HG03196 (cell line): ENCODE measurements around the gene TMEM184A.

ENCODE experiments used
- ATAC-seq: cut with Tn5 transposase; IDR thresholded peaks from one replicate; pipeline ENCODE4 v1.9.1; 2021; ENCODE audit not compliant: unreplicated experiment

Gene TMEM184A

DNA sequence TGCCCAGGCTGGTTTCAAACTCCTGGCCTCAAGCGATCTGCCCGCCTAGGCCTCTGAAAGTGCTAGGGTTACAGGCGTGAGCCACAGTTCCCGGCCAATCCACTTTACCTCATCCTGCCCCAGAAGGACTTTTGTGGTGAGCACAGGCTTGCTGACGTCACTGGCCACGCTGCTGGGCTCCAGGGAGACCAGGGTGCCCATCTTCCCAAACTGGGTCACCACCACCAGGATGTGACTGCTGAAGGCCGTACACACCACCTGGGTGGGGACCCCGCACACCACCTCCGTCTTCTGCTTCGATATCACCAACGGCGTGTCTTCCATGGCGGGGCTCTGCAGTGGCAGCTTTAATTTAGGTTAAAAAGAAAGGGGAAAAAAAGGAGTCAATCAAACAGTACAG lies 13.0 kb upstream of the TMEM184A start:
- no peak for ATAC-seq

DNA sequence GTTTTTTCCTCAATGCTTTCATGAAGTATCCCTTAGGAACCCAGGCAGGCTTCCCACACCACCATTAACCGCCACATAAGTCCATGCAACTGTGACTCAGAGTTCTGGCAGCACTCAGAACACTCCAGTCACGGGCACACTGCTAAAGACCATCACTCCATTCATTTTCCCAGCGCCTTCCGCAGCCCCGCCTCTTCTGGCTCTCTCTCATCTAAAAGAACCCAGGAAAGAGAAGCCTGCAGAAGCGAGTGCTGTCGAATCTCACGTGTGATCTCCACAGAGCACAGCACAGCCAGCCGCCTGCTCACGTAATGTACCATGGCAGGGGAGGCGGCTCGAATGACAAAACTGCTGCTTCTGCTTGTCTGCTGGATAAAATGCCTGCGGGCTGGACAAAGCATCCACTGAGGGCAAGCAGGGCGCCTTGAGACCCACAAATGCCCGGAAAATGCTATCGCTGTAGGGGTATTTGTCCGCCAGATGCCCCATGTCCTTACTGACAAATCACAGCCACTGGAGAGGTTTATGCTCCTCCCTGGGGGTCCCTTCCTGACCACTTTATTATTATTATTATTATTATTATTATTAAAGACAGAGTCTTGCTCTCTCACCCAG lies 12.0 kb upstream of the TMEM184A start:
- no peak for ATAC-seq

GRCh38 chr7:1567049-1567771 lies 11.2 kb upstream of the TMEM184A start:
- no peak for ATAC-seq

GRCh38 chr7:1566687-1567048 lies 10.7 kb upstream of the TMEM184A start:
- no peak for ATAC-seq

DNA sequence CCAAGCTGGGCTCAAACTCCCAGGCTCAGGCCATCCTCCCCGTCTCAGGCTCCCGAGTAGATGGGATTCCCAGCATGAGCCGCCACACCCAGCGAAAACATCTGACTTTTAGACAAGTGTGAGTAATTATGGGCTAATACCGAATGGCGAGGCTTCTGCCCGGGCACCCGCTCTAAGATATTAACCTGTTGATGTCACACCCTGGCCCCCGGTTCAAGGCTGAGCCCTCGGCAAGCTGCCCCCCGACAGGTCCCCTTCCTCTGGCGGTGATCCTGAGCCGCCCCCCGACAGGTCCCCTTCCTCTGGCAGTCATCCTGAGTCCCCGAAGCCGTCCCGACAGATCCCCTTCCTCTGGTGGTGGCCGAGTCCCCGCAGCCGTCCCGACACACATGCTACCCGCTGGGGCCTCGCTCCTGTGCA lies 8.6 kb upstream of the TMEM184A start:
- no peak for ATAC-seq

DNA sequence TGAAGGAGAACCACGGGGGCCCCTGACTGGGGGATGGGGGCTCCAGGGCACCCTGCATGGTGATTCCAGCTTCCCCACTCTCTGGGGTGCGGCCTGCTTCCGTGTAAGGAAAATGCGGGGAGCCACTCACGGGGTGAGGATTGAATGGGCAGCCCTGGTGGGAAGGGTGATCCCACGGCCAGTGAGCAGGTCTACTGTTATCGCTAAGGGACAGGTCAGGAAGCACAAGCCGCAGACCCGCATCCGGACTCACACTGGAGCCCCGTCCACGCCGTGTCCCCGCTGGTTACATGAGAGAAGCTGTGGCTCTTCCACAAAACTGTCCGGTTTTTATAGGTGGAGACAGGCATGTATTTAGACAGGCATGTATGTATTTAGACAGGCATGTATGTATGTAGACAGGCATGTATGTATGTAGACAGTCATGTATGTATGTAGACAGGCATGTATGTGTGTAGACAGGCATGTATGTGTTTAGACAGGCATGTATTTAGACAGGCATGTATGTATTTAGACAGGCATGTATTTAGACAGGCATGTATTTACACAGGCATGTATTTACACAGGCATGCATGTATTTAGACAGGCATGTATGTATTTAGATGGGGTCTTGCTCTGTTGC lies 8.1 kb upstream of the TMEM184A start:
- ATAC-seq, result no peak

- ATAC-seq, result no peak
Observed at GRCh38 chr7:1562597-1563051, 6.6 kb upstream of the TMEM184A start.

DNA sequence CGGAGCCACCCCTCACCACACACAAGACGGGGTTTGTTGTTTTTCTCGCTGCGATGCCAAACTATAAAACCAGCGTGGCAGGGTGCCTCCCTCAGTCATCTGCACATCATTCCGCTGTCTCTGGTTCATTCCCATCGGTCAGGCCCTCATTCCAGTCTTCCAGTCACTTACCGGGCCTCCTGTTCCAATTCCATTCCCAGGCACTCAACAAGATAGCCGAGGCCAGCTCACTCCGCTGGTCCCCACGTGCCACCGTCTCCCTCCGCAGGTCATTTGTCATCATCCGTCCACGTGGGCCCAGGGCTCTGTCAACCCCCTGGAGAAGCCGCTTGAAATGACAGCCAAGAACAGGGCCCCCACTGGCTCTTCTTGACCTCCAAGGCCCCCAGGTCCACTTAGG lies 6.1 kb upstream of the TMEM184A start:
- ATAC-seq, result no peak

- no peak for ATAC-seq
Observed at GRCh38 chr7:1561036-1561940, 5.3 kb upstream of the TMEM184A start.

GRCh38 chr7:1560620-1561031 lies 4.6 kb upstream of the TMEM184A start:
- no peak for ATAC-seq

GRCh38 chr7:1559626-1560590 lies 3.9 kb upstream of the TMEM184A start:
- no peak for ATAC-seq

DNA sequence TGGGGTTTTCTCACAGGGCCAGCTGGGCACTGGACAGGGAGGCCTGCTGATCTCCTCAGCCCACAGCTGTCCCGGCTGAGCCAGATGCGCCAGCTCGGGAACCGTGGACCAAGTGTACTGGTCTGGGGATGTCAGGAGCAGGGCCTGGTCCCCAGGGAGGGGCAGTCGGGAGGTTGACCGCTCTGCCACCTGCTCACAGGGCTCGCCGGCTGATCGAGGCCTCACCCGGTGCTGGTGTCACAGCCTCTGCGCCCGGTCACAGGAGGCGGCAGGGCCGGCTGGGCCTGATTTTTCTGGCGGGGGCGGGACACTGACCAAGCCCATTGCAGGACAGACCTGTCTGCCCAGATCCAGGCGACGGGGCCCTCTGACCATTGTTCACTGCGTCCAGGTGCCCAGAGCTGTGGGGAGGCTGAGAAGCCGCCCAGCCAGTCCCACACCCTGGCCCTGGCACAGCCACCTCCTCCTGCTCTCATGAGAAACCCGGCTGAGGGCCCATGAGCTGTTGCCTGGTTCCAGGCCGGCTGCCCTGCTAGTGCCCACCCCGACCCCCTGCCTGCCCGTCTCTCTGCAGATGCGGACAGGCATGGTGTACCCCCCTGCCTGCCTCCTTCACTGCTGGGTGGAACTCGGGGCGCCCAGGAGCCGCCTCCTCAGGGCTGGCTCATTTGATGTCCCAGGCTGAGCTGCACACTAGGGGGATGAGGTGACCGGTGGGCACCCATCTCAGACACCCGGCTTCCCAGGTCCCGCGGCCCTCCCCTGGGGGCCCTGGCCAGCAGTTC lies 3.0 kb upstream of the TMEM184A start:
- no peak for ATAC-seq

DNA sequence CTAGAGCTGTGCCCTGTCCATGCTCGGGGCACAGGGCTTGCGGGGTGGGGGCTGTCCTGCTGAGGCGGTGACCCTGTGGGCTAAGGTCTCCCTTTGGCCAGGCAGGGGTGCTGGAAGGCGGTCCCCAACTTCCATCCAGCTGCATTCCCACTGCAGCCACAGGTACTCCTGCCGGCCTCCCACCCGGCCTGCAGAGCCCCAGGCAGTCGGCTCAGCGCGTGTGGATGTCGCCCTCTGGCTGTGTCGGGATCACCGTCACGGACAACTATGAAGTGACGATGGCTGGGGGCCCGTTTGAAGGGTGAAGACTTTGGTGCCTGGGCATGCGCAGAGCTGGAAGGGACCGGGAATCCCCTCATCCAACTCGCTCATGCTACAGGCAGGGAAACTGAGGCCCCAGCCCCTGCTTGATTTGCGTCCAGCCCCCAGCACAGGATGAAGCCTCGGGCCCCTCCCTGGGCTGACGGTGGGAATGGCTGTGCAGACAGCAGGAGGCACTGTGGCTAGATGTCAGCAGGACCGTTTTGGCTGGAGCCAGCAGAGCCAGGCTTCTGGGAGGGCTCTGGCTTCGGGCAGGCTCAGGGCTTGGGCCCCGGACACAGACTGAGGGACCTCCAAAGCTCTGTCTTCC lies 2.3 kb upstream of the TMEM184A start:
- ATAC-seq, result no peak

GRCh38 chr7:1557771-1558170 lies 1.8 kb upstream of the TMEM184A start:
- ATAC-seq, result no peak

DNA sequence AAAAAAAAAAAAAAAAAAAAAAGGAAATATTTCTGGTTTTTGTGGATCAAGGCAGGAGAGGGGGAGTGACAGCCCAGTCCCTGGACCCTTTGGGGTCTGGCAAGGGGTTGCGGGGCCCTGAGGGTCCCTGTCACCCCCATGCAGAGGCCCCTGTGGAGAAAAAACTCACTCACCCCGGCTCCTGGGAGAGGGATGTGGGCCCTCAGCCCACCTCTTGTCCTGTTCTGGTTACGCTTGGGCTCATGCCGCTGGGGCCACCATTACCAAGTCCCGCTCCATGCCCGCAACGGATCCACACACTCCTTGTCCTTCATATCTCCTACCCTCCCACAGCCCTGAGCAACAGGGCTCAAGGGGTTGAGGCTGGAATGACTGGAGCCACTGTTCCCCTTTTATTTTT lies 1.0 kb upstream of the TMEM184A start:
- ATAC-seq, result no peak

DNA sequence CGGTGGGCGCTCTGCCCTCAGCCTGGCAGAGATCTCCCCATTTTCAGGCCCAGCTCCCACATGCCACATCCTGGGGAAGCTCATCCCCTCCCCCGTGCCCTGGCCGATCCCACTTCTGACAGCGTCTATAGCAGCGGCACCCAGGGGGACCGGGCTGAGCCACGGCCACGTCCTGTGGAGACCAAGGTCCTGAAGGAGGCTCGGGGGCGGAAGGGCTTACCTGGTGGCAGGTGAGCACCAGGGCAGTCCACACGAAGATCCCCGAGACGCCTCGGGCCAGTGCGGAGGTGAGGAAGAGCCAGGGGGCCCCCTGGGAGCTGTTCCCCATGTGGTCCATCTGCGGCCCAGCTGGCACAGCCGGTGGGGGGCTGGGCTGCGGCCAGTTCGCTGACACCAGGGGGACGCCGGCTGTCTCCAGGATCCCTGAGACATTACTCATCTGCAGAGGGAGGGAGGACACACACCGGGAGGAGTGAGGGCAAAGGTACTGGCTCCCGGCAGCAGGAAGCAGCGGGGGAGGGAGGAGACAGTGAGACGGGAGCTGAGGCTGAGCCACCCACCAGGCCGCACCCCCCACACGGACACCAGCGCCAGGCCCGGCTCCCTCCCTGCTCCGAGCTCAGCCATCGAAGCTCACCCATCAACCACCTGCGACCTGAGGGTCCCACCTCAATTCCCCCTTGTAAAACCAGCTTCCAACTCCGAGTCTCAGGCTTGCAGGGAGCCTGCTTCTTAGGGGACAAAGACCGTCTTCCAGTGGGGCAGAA lies 776 bp downstream of the TMEM184A start:
- no peak for ATAC-seq

DNA sequence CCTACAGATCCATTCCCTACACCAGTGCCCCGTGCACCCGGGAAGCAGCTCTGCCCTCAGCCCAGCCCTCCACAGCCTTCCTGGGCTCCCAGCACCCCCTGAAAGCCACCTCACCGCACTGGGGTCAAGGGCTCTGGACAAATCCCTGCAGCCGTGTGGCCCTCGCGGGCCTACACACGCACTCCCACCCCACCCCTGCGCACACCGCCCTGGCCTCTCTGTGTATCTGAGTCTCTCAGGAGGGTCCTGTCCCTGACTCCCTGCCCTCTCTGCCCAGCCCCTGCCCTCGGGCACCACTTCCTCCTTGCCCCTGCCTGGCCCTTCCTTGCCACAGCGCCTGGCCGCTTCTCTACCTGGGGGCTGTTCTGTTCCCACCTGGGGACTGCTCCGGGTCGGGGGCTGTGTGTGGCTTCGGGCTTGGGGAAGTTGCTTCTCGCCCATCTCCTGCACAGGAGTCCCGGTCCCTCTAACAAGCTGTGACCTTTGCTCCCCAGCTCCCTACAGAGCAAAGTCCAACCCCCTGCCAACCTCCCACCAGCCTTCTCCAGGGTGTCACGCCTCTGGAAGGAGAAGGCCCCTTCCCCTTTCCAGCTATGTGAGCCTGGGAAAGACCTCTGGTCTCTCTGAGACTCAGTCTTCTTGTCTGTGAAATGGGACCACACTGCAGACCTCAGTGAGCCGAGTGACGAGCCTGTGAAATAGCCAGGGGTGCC lies 1.5 kb downstream of the TMEM184A start:
- no peak for ATAC-seq
